Mesodermal cell (in vitro differentiated cells): ENCODE data around the gene FAXDC2. TPM values are rescaled to one million over a fixed set of nuclear protein-coding genes. Genes with fewer than 3 reads are reported as not detected.
A peak's percentile ranks its signal among the peaks of the same experiment; 100 is the strongest.

ENCODE experiments used
- H3K27ac ChIP-seq: 2 replicates; pipeline ENCODE4 v1.7.0; 2013; ENCODE audit warnings: mild to moderate bottlenecking, low read depth, low read length, moderate library complexity; ENCODE audit not compliant: severe bottlenecking
- H3K36me3 ChIP-seq: 2 replicates; pipeline ENCODE4 v1.7.1; 2013; ENCODE audit warnings: mild to moderate bottlenecking, low read length, moderate library complexity; ENCODE audit not compliant: control insufficient read depth, insufficient read depth
- H3K4me1 ChIP-seq: one replicate; pipeline ENCODE4 v1.7.1; 2013; ENCODE audit warnings: mild to moderate bottlenecking, low read length; ENCODE audit not compliant: insufficient read depth, control insufficient read depth, poor library complexity, severe bottlenecking
- H3K4me3 ChIP-seq: 2 replicates; pipeline ENCODE4 v1.7.0; 2013; ENCODE audit warnings: low read length, control low read depth, mild to moderate bottlenecking; ENCODE audit not compliant: insufficient read depth, poor library complexity, severe bottlenecking; ENCODE audit errors: extremely low read depth
- H3K9me3 ChIP-seq: 2 replicates; pipeline ENCODE4 v1.7.1; 2013; ENCODE audit warnings: mild to moderate bottlenecking, low read length, moderate library complexity; ENCODE audit not compliant: control insufficient read depth
- WGBS, 2 experiments: methylation state at CpG; one replicate each; pipeline ENCODE4 v1.1.5; 2013; ENCODE audit warnings: missing lambda C conversion rate in 2 of 2; ENCODE audit not compliant: insufficient coverage in 2 of 2; 5-methylcytosine and 5-hydroxymethylcytosine counted together
- polyA plus RNA-seq, 2 experiments: library from polyadenylated mRNA; stranded (reverse); fragments of 50-300 nt; gene quantifications; one replicate each; pipeline ENCODE4 v1.2.3, GENCODE V29; 2013

FAXDC2 gene
- polyA plus RNA-seq (2013, experiment 1 of 2) = 30.1 TPM
- polyA plus RNA-seq (2013, experiment 2 of 2) = 23.6 TPM

DNA sequence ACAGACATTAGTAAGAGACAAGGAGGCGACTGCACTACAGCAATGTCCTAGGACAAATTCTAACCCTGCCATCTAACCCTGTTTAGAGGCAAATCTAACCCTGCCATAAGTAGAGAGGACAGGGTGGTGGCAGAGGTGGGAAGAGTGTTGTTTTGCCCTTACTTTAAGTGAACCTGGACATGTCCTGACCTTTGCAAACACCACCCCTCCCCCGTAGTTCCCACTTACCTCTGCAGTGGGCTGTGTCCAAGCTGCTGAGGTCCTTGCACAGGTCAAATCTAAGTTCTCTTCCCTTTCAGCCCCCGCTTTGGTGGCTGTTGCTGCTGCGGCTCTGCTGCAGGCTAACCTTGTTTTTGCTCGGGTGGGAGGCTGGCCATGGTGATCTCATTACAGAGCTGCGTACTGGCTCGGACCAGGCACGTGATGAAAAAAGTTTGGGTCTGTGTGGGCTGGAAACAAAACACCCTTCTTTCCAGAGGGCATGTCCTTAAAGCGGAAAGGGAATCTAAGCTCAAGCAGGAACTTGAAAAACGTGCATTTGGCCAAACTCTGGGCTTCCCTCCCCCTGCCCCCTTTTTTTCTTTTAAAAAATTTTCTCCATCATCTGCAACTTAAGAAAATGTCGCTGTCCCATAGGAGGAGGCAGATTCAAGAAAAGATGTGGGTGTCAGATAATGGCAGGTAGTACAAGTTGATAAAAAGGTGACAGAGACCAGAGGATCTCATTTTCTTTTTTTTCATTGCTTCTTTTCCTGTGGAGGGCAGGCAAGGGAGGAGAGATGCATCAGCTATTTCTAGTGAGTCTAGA lies at the start of gene FAXDC2:
TSS of gene FAXDC2 (minus strand) at position 349 of the 808 bp plus-strand sequence. CDS start 12,425 bp downstream, outside the sequence.
- Histone ChIP-seq H3K4me1 (peaks cover 19% of the 10 kb centered on the region), H3K4me3 (peak within 1 kb of the TSS; percentile 46), H3K9me3 (no peaks in the 10 kb centered on the region), H3K27ac (peak within 1 kb of the TSS; percentile 90), H3K36me3 (no peaks in the 10 kb centered on the region)
- WGBS, 2 experiments = 3 to 18% methylated on average over 6 to 8 of the region's 11 CpGs

- Histone ChIP-seq H3K9me3 (no peaks in the 10 kb centered on the region), H3K4me1 (no peaks in the 10 kb centered on the region), H3K4me3 (no peak overlapping the region), H3K36me3 (peaks cover 86% of the 10 kb centered on the region), H3K27ac (no peak overlapping the region)
- WGBS, 2 experiments = no CpG with 5 or more reads among the region's 1 CpG
These were observed 49.7 kb upstream of the FAXDC2 start for GRCh38 chr5:154900066-154900465.

DNA sequence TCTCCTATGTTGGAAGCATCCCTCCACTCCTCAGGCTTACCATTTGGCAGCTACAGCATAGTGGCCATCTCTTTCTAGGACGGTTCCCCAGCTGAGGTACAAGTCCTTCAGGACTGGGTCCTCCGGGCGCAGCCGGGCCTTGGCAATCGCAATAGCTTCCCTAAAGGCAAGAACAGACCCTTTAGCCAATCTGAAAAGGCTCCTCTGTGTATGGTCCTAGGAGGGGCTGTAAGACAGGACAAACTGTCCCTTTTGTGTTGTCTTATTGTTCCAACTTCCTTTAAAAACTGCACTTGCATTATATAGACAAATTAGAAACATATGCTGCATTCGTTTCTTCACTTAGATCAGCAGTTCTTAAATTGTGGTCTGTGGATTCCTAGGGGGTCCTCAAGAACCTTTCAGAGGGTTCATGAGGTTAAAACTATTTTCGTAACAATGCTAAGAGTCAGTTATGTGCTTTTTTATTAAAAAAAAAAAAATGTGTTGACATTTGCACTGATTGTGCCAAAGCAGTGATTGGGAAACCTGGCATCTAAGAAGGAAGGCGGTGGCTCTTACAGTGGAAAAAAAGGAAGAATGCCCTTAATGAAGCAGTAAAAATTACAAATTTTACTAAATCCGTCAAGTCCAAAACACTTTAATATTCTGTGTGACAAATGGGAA lies 48.9 kb upstream of the FAXDC2 start:
- Histone ChIP-seq H3K4me1 (no peaks in the 10 kb centered on the region), H3K36me3 (peaks cover 82% of the 10 kb centered on the region), H3K27ac (no peak overlapping the region), H3K9me3 (no peaks in the 10 kb centered on the region), H3K4me3 (no peak overlapping the region)
- 95 to 97% methylated on average over 7 of the region's 9 CpGs for WGBS, 2 experiments

- WGBS, 2 experiments = 92 to 100% methylated on average over 1 to 3 of the region's 4 CpGs
- Histone ChIP-seq H3K9me3 (no peaks in the 10 kb centered on the region), H3K36me3 (peaks cover 88% of the 10 kb centered on the region), H3K4me1 (no peaks in the 10 kb centered on the region), H3K27ac (no peak overlapping the region), H3K4me3 (no peak overlapping the region)
These were observed 47.8 kb upstream of the FAXDC2 start for GRCh38 chr5:154898210-154898609.

DNA sequence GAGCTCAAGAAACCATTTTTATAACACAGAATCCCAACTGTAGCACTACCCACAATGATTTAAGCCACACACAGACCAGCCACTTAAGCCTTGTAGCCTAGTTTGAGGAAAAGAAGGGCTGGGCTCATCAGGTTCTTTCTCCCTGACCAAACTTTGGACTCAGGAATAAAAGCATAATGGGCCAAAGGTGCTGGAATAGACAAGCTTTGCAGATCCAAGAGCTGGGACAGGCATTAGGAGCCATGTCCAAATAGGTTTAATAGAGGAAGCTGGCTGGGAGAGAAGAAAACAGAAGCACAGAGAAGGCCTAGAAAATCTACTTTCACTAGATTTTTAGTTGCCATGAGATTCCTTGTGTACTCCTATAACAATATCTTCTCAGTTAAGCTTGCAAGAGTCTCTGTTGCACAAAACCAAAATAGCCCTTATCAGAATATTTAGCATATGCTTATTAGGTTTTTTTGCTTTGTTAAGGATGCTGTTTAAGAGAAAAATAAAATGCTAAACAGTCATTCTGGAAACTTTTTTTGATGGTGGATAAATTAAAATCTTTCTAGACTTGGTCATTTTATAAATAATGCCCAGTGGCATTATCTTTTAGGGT lies 46.3 kb upstream of the FAXDC2 start:
- H3K27ac ChIP-seq = no peak overlapping the region
- peaks cover 88% of the 10 kb centered on the region for H3K36me3 ChIP-seq
- no peak overlapping the region for H3K4me3 ChIP-seq
- no peaks in the 10 kb centered on the region for H3K9me3 ChIP-seq
- no peaks in the 10 kb centered on the region for H3K4me1 ChIP-seq

- Histone ChIP-seq H3K4me3 (no peak overlapping the region), H3K9me3 (no peaks in the 10 kb centered on the region), H3K4me1 (no peaks in the 10 kb centered on the region), H3K36me3 (peaks cover 89% of the 10 kb centered on the region), H3K27ac (no peak overlapping the region)
- 82 to 89% methylated on average over 5 to 9 of the region's 14 CpGs for WGBS, 2 experiments
These were observed 45.5 kb upstream of the FAXDC2 start for GRCh38 chr5:154895606-154896561.

- Histone ChIP-seq H3K27ac (no peak overlapping the region), H3K9me3 (peaks cover under 1% of the 10 kb centered on the region), H3K36me3 (peaks cover 90% of the 10 kb centered on the region), H3K4me1 (no peaks in the 10 kb centered on the region), H3K4me3 (no peak overlapping the region)
- WGBS, 2 experiments = 80% methylated on average over 3 of the region's 5 CpGs; no CpG with 5 or more reads in 1 of the 2 experiments
These were observed 43.0 kb upstream of the FAXDC2 start for GRCh38 chr5:154893381-154893780.

- Histone ChIP-seq H3K27ac (no peak overlapping the region), H3K4me1 (no peaks in the 10 kb centered on the region), H3K4me3 (no peak overlapping the region), H3K36me3 (peaks cover 92% of the 10 kb centered on the region), H3K9me3 (peaks cover 9% of the 10 kb centered on the region)
- 87 to 89% methylated on average over 12 to 13 of the region's 13 CpGs for WGBS, 2 experiments
These were observed 42.0 kb upstream of the FAXDC2 start for GRCh38 chr5:154892369-154892771.

DNA sequence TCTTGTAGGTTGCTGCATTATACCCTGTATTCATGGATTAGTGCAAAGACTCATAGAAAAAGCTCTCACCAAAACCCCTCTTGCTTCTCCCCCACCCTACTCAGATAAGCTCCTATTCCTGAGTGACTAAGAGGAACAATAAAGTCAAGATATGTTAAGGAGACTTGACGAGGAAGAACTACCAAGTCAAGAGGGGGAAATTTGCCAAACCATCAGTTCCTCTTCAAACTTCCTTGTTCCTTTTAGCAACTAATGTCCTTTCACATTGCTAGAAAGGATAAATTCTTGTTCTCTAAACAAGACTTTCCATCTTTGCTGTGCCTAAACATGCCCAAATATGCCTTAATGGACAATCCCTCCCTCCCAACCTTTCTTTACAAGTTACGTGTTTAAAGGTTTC lies 35.0 kb upstream of the FAXDC2 start:
- peaks cover 62% of the 10 kb centered on the region for H3K36me3 ChIP-seq
- H3K9me3 ChIP-seq = peaks cover 35% of the 10 kb centered on the region
- no peaks in the 10 kb centered on the region for H3K4me1 ChIP-seq
- no peak overlapping the region for H3K27ac ChIP-seq
- no peak overlapping the region for H3K4me3 ChIP-seq
- 89 to 100% methylated on average over 1 of the region's 2 CpGs for WGBS, 2 experiments

DNA sequence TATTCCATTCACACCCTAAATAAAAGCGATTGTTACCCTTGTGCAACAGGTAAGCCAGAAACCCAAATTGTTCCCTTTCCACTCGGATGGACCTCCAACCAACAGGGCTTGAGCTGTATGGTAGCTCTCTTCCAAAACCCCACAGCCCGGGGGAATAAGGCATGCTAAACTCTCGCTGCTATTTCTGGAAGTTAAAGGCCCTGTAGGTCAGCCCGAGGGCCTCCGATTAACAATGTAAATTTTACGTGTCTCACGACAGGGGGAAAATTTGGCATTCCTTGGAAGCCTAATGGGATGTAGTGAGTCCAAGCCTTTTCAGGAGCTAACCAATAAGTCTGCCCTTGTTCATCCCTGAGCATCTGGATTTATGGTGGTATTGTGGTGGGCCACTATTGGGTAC lies 34.0 kb upstream of the FAXDC2 start:
- peaks cover 52% of the 10 kb centered on the region for H3K36me3 ChIP-seq
- 89 to 92% methylated on average over 7 to 8 of the region's 8 CpGs for WGBS, 2 experiments
- H3K9me3 ChIP-seq = peaks cover 39% of the 10 kb centered on the region
- H3K27ac ChIP-seq = no peak overlapping the region
- no peak overlapping the region for H3K4me3 ChIP-seq
- no peaks in the 10 kb centered on the region for H3K4me1 ChIP-seq
